ENCODE measurements around the gene SCAMP4.
A peak's percentile ranks its signal among the peaks of the same experiment; 100 is the strongest.

The SCAMP4 gene

GRCh38 chr19:1914826-1915341 lies 9.7 kb downstream of the SCAMP4 start:
- Mint-ChIP-seq H3K4me3 (no peak overlapping the region), H3K27ac (no peak overlapping the region), H3K27me3 (ENCODE audit: low read depth, poor library complexity) (no peaks in the 10 kb centered on the region), H3K36me3 (ENCODE audit: low read depth) (peaks cover 23% of the 10 kb centered on the region), H3K9me3 (no peaks in the 10 kb centered on the region), H3K4me1 (no peaks in the 10 kb centered on the region)
- DNase-seq, result no peak
- no peak for TF ChIP-seq CTCF (IDR thresholded peaks at IDR 0.05)

GRCh38 chr19:1917146-1917545 lies 11.9 kb downstream of the SCAMP4 start:
- H3K4me3 Mint-ChIP-seq, result no peak overlapping the region

GRCh38 chr19:1917926-1918325 lies 12.7 kb downstream of the SCAMP4 start:
- no peak for TF ChIP-seq CTCF (IDR thresholded peaks at IDR 0.05)
- H3K36me3 Mint-ChIP-seq (ENCODE audit: low read depth), result peaks cover 42% of the 10 kb centered on the region
- no peak for DNase-seq

More at GRCh38 chr19:1917146-1917545, 11.9 kb downstream of the SCAMP4 start:
- no peak for DNase-seq
- no peaks in the 10 kb centered on the region for H3K4me1 Mint-ChIP-seq
- TF ChIP-seq CTCF (IDR thresholded peaks at IDR 0.05), result no peak
- peak overlapping the region; percentile 71 for H3K27ac Mint-ChIP-seq
- no peaks in the 10 kb centered on the region for H3K9me3 Mint-ChIP-seq
- H3K27me3 Mint-ChIP-seq (ENCODE audit: low read depth, poor library complexity), result no peaks in the 10 kb centered on the region
- H3K36me3 Mint-ChIP-seq (ENCODE audit: low read depth), result peaks cover 35% of the 10 kb centered on the region

GRCh38 chr19:1918975-1919374 lies 13.8 kb downstream of the SCAMP4 start:
- Mint-ChIP-seq H3K27me3 (ENCODE audit: low read depth, poor library complexity) (no peaks in the 10 kb centered on the region), H3K27ac (no peak overlapping the region), H3K4me3 (no peak overlapping the region), H3K4me1 (no peaks in the 10 kb centered on the region), H3K36me3 (ENCODE audit: low read depth) (peaks cover 38% of the 10 kb centered on the region), H3K9me3 (no peaks in the 10 kb centered on the region)
- TF ChIP-seq CTCF (IDR thresholded peaks at IDR 0.05), result no peak
- no peak for DNase-seq

More at GRCh38 chr19:1917926-1918325, 12.7 kb downstream of the SCAMP4 start:
- H3K9me3 Mint-ChIP-seq, result no peaks in the 10 kb centered on the region
- H3K4me3 Mint-ChIP-seq, result no peak overlapping the region
- no peak overlapping the region for H3K27ac Mint-ChIP-seq
- H3K27me3 Mint-ChIP-seq (ENCODE audit: low read depth, poor library complexity), result no peaks in the 10 kb centered on the region
- H3K4me1 Mint-ChIP-seq, result no peaks in the 10 kb centered on the region

GRCh38 chr19:1920644-1921043 lies 15.4 kb downstream of the SCAMP4 start:
- Mint-ChIP-seq H3K27ac (no peak overlapping the region), H3K36me3 (ENCODE audit: low read depth) (peaks cover 38% of the 10 kb centered on the region), H3K9me3 (no peaks in the 10 kb centered on the region), H3K4me1 (no peaks in the 10 kb centered on the region), H3K4me3 (no peak overlapping the region), H3K27me3 (ENCODE audit: low read depth, poor library complexity) (no peaks in the 10 kb centered on the region)
- no peak for DNase-seq
- no peak for TF ChIP-seq CTCF (IDR thresholded peaks at IDR 0.05)

- no peak for TF ChIP-seq CTCF (IDR thresholded peaks at IDR 0.05)
- no peak for DNase-seq
- Mint-ChIP-seq H3K4me3 (no peak overlapping the region), H3K27ac (peak overlapping the region; percentile 61), H3K27me3 (ENCODE audit: low read depth, poor library complexity) (no peaks in the 10 kb centered on the region), H3K36me3 (ENCODE audit: low read depth) (peaks cover 38% of the 10 kb centered on the region), H3K4me1 (no peaks in the 10 kb centered on the region), H3K9me3 (no peaks in the 10 kb centered on the region)
These were observed 16.1 kb downstream of the SCAMP4 start for GRCh38 chr19:1921326-1921725.
